Activated T-helper 2 cell treated with anti-CD3 and anti-CD28 coated beads, Interferon-gamma antibody, Interleukin-2, Interleukin-4, amounts not matched to agents 10 μg/mL and 5 μg/mL and 100 μg/mL, durations not matched to agents 14 hours and 24 hours and 36 hours (primary cell): ENCODE results near the gene RPL32. TPM values are rescaled to one million over a fixed set of nuclear protein-coding genes. Genes with fewer than 3 reads are reported as not detected.

Source experiments
- DNase-seq: peaks from one replicate; pipeline ENCODE4 v3.0.0; 2021; ENCODE audit warnings: low spot score
- H3K27ac Mint-ChIP-seq: one replicate; pipeline ENCODE4 v1.8.0; 2021; ENCODE audit warnings: mixed read lengths
- H3K27me3 Mint-ChIP-seq: one replicate; pipeline ENCODE4 v1.8.0; 2021; ENCODE audit warnings: low read depth, mixed read lengths
- H3K36me3 Mint-ChIP-seq: one replicate; pipeline ENCODE4 v1.8.0; 2021; ENCODE audit warnings: low read depth, mixed read lengths
- H3K4me1 Mint-ChIP-seq: one replicate; pipeline ENCODE4 v1.8.0; 2021; ENCODE audit warnings: low read depth, mixed read lengths
- H3K4me3 Mint-ChIP-seq: one replicate; pipeline ENCODE4 v1.8.0; 2021; ENCODE audit warnings: low read depth, mild to moderate bottlenecking, moderate library complexity, mixed read lengths
- H3K9me3 Mint-ChIP-seq: one replicate; pipeline ENCODE4 v1.8.0; 2021; ENCODE audit warnings: mixed read lengths
- intact Hi-C: fragments of 100-400 bp; cut with micrococcal nuclease; formaldehyde crosslinking; loops from one replicate; pipeline ENCODE4 v1.15.1; 2023
- total RNA-seq: library from RNA; stranded (reverse); gene quantifications from 2 replicates; pipeline ENCODE4 v1.2.3, GENCODE V29; 2022

RPL32 gene
- total RNA-seq, 1 donor from 2014 or later = 2,053 TPM

- H3K4me3 Mint-ChIP-seq = peak overlapping the region; percentile 60
- H3K27me3 Mint-ChIP-seq = no peaks in the 10 kb centered on the region
- intact Hi-C loops = no loop called here
- H3K27ac Mint-ChIP-seq = peak overlapping the region; percentile 26
- DNase-seq = no peak
- H3K4me1 Mint-ChIP-seq = peaks cover 48% of the 10 kb centered on the region
- peaks cover 92% of the 10 kb centered on the region for H3K36me3 Mint-ChIP-seq
- no peaks in the 10 kb centered on the region for H3K9me3 Mint-ChIP-seq
Observed at GRCh38 chr3:12837295-12837986, 3.9 kb downstream of the RPL32 start.

DNA sequence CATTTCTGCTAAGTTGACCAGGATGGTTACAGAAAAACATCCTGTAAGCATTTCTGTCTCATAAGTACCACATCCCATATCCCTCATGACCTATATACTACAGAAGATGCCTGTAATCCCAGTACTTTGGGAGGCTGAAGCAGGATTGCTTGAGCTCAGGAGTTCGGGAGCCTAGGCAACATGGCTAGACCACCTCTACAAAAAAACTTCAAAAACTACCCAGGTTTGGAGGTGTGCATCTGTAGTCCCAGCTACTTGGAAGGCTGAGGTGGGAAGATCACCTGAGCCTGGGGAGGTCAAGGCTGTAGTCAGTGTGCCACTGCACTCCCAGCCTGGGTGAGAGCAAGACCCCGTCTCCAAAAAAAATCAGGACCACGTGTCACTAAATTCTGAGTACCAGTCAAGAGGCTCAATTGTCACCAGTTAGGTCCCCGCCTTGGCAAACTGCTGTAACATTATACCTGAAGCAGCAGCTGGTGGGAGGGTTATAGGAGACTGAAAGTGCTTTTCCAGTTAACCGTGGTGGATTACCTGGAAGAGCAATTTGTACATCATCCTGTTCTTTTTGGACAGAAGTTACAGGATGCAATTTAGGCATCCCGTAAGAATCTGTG is 6.2 kb downstream of the RPL32 start:
- intact Hi-C loops = no loop called here
- H3K4me3 Mint-ChIP-seq = no peak overlapping the region
- no peak for DNase-seq
- no peaks in the 10 kb centered on the region for H3K27me3 Mint-ChIP-seq
- H3K4me1 Mint-ChIP-seq = peaks cover 38% of the 10 kb centered on the region
- H3K36me3 Mint-ChIP-seq = peaks cover 90% of the 10 kb centered on the region
- H3K9me3 Mint-ChIP-seq = no peaks in the 10 kb centered on the region
- no peak overlapping the region for H3K27ac Mint-ChIP-seq

- no peak overlapping the region for H3K4me3 Mint-ChIP-seq
- intact Hi-C loops = no loop called here
- no peak for DNase-seq
- H3K9me3 Mint-ChIP-seq = no peaks in the 10 kb centered on the region
- no peaks in the 10 kb centered on the region for H3K27me3 Mint-ChIP-seq
- peaks cover 23% of the 10 kb centered on the region for H3K4me1 Mint-ChIP-seq
- H3K27ac Mint-ChIP-seq = no peak overlapping the region
- H3K36me3 Mint-ChIP-seq = peaks cover 74% of the 10 kb centered on the region
Observed at GRCh38 chr3:12833222-12834161, 7.9 kb downstream of the RPL32 start.

- Mint-ChIP-seq H3K36me3 (peaks cover 65% of the 10 kb centered on the region), H3K27me3 (no peaks in the 10 kb centered on the region), H3K9me3 (no peaks in the 10 kb centered on the region), H3K4me3 (no peak overlapping the region), H3K4me1 (peaks cover 14% of the 10 kb centered on the region), H3K27ac (no peak overlapping the region)
- no peak for DNase-seq
- intact Hi-C loops = no loop called here
Observed at GRCh38 chr3:12832350-12833221, 8.8 kb downstream of the RPL32 start.

GRCh38 chr3:12831301-12831866 is 10.0 kb downstream of the RPL32 start:
- Mint-ChIP-seq H3K4me1 (peaks cover 4% of the 10 kb centered on the region), H3K27me3 (no peaks in the 10 kb centered on the region), H3K27ac (no peak overlapping the region), H3K9me3 (no peaks in the 10 kb centered on the region), H3K36me3 (peaks cover 53% of the 10 kb centered on the region), H3K4me3 (no peak overlapping the region)
- intact Hi-C loops = no loop called here
- no peak for DNase-seq

GRCh38 chr3:12830785-12831156 is 10.6 kb downstream of the RPL32 start:
- Mint-ChIP-seq H3K27ac (no peak overlapping the region), H3K4me1 (peaks cover 1% of the 10 kb centered on the region), H3K27me3 (no peaks in the 10 kb centered on the region), H3K36me3 (peaks cover 47% of the 10 kb centered on the region), H3K9me3 (no peaks in the 10 kb centered on the region), H3K4me3 (no peak overlapping the region)
- intact Hi-C loops = no loop called here
- no peak for DNase-seq

GRCh38 chr3:12829886-12830784 is 11.2 kb downstream of the RPL32 start:
- intact Hi-C loops = no loop called here
- H3K36me3 Mint-ChIP-seq = peaks cover 40% of the 10 kb centered on the region
- H3K27ac Mint-ChIP-seq = no peak overlapping the region
- no peak for DNase-seq
- H3K9me3 Mint-ChIP-seq = no peaks in the 10 kb centered on the region
- no peaks in the 10 kb centered on the region for H3K27me3 Mint-ChIP-seq
- peaks cover 1% of the 10 kb centered on the region for H3K4me1 Mint-ChIP-seq
- no peak overlapping the region for H3K4me3 Mint-ChIP-seq

- peaks cover 33% of the 10 kb centered on the region for H3K36me3 Mint-ChIP-seq
- DNase-seq = no peak
- no peak overlapping the region for H3K27ac Mint-ChIP-seq
- H3K27me3 Mint-ChIP-seq = no peaks in the 10 kb centered on the region
- intact Hi-C loops = no loop called here
- peaks cover 1% of the 10 kb centered on the region for H3K4me1 Mint-ChIP-seq
- no peak overlapping the region for H3K4me3 Mint-ChIP-seq
- no peaks in the 10 kb centered on the region for H3K9me3 Mint-ChIP-seq
Observed at GRCh38 chr3:12829404-12829803, 12.0 kb downstream of the RPL32 start.

- H3K36me3 Mint-ChIP-seq = peaks cover 27% of the 10 kb centered on the region
- no peak overlapping the region for H3K4me3 Mint-ChIP-seq
- H3K27me3 Mint-ChIP-seq = no peaks in the 10 kb centered on the region
- no peak overlapping the region for H3K27ac Mint-ChIP-seq
- intact Hi-C loops = no loop called here
- DNase-seq = no peak
- no peaks in the 10 kb centered on the region for H3K4me1 Mint-ChIP-seq
- no peaks in the 10 kb centered on the region for H3K9me3 Mint-ChIP-seq
Observed at GRCh38 chr3:12828751-12829150, 12.6 kb downstream of the RPL32 start.

DNA sequence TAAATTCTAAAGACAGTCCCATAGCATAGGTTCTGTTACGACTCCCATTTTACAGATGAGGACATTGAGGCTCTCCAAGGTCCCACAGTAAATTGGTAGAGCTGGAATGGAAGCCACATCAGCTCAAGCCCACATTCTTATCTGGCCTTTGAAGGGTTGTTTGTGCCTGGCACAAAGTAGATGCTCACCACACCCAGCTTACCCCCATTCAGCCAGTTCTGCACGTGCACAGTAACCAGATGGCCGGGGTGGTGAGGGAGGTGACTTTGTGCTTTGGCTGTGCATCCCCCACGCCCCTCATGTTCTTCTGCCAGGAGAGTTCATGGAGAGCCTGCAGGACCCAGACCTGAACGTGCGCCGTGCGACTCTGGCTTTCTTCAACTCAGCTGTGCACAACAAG is 16.2 kb downstream of the RPL32 start:
- H3K4me3 Mint-ChIP-seq = no peak overlapping the region
- H3K36me3 Mint-ChIP-seq = peaks cover under 1% of the 10 kb centered on the region
- no peaks in the 10 kb centered on the region for H3K27me3 Mint-ChIP-seq
- H3K4me1 Mint-ChIP-seq = no peaks in the 10 kb centered on the region
- intact Hi-C loops = no loop called here
- H3K27ac Mint-ChIP-seq = no peak overlapping the region
- no peaks in the 10 kb centered on the region for H3K9me3 Mint-ChIP-seq
- DNase-seq = no peak

- no peaks in the 10 kb centered on the region for H3K4me1 Mint-ChIP-seq
- no peaks in the 10 kb centered on the region for H3K36me3 Mint-ChIP-seq
- H3K27ac Mint-ChIP-seq = no peak overlapping the region
- intact Hi-C loops = no loop called here
- DNase-seq = no peak
- H3K9me3 Mint-ChIP-seq = no peaks in the 10 kb centered on the region
- no peaks in the 10 kb centered on the region for H3K27me3 Mint-ChIP-seq
- H3K4me3 Mint-ChIP-seq = no peak overlapping the region
Observed at GRCh38 chr3:12824299-12824698, 17.1 kb downstream of the RPL32 start.
